ENCODE results near the gene ARMC9. TPM values are rescaled to one million over a fixed set of nuclear protein-coding genes. Genes with fewer than 3 reads are reported as not detected.

Gene ARMC9
- total RNA-seq, 1 experiment from 2014 or later: 16.4 TPM

DNA sequence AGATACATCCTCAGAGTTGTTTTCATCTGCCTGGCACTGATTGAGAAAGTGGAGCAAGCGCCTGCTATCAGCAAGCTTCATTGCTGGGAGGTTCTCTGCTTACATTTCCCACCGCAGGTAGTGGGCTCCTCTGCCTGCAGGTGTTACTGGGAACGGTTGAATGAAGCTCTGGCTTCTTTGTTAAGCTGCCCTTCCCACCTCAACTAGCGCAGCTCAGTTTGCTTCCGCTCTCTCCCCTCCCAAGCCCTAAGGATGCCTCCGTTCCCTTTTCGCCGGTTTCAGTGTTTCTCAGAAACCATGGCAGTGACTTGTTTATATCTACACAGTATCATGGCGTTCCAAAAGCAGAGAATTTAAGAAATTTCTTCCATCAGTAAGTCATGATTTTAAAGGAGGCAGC is 124.9 kb downstream of the ARMC9 start:
- Histone ChIP-seq H3K27me3 (ENCODE audit: insufficient read depth, low read length) (no peaks in the 10 kb centered on the region), H3K27ac (ENCODE audit: low read depth, low read length) (no peak overlapping the region), H3K9me2 (ENCODE audit: insufficient read depth) (no peaks in the 10 kb centered on the region), H3K36me3 (ENCODE audit: control insufficient read depth in 1 of 2, insufficient read depth in 2 of 2, low read length in 2 of 2) (no peaks in the 10 kb centered on the region), H4K20me1 (ENCODE audit: insufficient read depth) (no peaks in the 10 kb centered on the region), H3K9ac (ENCODE audit: low read length) (no peak overlapping the region), H3K9me3 (ENCODE audit: control insufficient read depth in 1 of 2, insufficient read depth in 1 of 2, low read depth in 1 of 2, low read length in 2 of 2) (no peaks in the 10 kb centered on the region), H3K4me1 (ENCODE audit: control insufficient read depth in 1 of 2, insufficient read depth in 2 of 2, low read length in 2 of 2) (no peaks in the 10 kb centered on the region), H3K79me2 (ENCODE audit: insufficient read depth, low read length) (no peaks in the 10 kb centered on the region), H2AFZ (ENCODE audit: low read depth, low read length, poor library complexity, severe bottlenecking) (no peak overlapping the region), H3K4me3 (replicated peaks in 1 of 2; ENCODE audit: low read depth in 1 of 2, low read length in 2 of 2) (no peak overlapping the region), H3K4me2 (ENCODE audit: low read length) (no peak overlapping the region)
- RAD21 ChIA-PET (ENCODE audit: low non-redundant PET in 1 of 2, low total read pairs in 2 of 2, uncharacterized antibody in 2 of 2, unreplicated experiment in 2 of 2): no interaction called here
- BruUV-seq (replicated peaks): no TSS peak
- intact Hi-C loops (cut with micrococcal nuclease): no loop called here
- ATAC-seq (no peak), DNase-seq (ENCODE audit: low read depth, low spot score) (no peak)
- TF ChIP-seq YY1 (IDR thresholded peaks at IDR 0.05; ENCODE audit: extremely low read depth, insufficient replicate concordance, low read depth, low read length): no peak
- TF ChIP-seq SP1 (IDR thresholded peaks at IDR 0.05; ENCODE audit: low read depth): no peak
- TF ChIP-seq, protein P1, sequence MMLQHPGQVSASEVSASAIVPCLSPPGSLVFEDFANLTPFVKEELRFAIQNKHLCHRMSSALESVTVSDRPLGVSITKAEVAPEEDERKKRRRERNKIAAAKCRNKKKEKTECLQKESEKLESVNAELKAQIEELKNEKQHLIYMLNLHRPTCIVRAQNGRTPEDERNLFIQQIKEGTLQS (IDR thresholded peaks at IDR 0.05): no peak
- POLR2A ChIA-PET: no interaction called here
- CTCF ChIA-PET: no interaction called here

DNA sequence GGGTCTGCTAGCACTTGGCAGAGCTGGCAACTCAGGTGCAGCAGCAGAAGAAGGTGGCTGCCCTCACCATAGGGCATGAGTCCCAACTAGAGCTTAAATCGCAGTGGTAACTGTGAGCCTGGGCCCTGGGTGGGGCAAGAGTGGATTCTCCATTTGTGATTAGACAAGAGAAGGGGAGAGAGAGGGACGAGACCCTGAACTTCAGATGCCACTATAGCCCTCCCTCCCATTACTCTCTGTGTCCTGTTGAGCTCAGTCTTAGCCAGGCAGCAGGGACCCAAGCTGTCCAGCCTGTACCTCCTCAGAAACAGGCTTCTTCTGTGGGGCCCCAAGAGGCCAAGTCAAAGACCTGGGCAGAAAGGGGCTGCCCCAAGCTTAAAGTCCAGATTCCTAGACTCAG is 127.4 kb downstream of the ARMC9 start:
- Histone ChIP-seq H3K9me3 (ENCODE audit: control insufficient read depth in 1 of 2, insufficient read depth in 1 of 2, low read depth in 1 of 2, low read length in 2 of 2) (no peaks in the 10 kb centered on the region), H3K4me2 (ENCODE audit: low read length) (no peak overlapping the region), H3K9ac (ENCODE audit: low read length) (no peak overlapping the region), H2AFZ (ENCODE audit: low read depth, low read length, poor library complexity, severe bottlenecking) (no peak overlapping the region), H3K4me3 (replicated peaks in 1 of 2; ENCODE audit: low read depth in 1 of 2, low read length in 2 of 2) (no peak overlapping the region), H3K27me3 (ENCODE audit: insufficient read depth, low read length) (no peaks in the 10 kb centered on the region), H3K4me1 (ENCODE audit: control insufficient read depth in 1 of 2, insufficient read depth in 2 of 2, low read length in 2 of 2) (no peaks in the 10 kb centered on the region), H3K9me2 (ENCODE audit: insufficient read depth) (no peaks in the 10 kb centered on the region), H3K36me3 (ENCODE audit: control insufficient read depth in 1 of 2, insufficient read depth in 2 of 2, low read length in 2 of 2) (no peaks in the 10 kb centered on the region), H3K27ac (ENCODE audit: low read depth, low read length) (no peak overlapping the region), H3K79me2 (ENCODE audit: insufficient read depth, low read length) (no peaks in the 10 kb centered on the region), H4K20me1 (ENCODE audit: insufficient read depth) (no peaks in the 10 kb centered on the region)
- TF ChIP-seq YY1 (IDR thresholded peaks at IDR 0.05; ENCODE audit: extremely low read depth, insufficient replicate concordance, low read depth, low read length): no peak
- TF ChIP-seq ZBTB33 (IDR thresholded peaks at IDR 0.05; ENCODE audit: extremely low read depth, insufficient replicate concordance, low read length): no peak
- TF ChIP-seq EZH2phosphoT487 (IDR thresholded peaks at IDR 0.05; ENCODE audit: borderline replicate concordance): no peak
- no peak for TF ChIP-seq REST (IDR thresholded peaks at IDR 0.05; ENCODE audit: low read depth)
- TF ChIP-seq ZNF274 (IDR thresholded peaks at IDR 0.05; ENCODE audit: low read depth, low read length): no peak
- no peak for TF ChIP-seq EGR1 (IDR thresholded peaks at IDR 0.05; ENCODE audit: low read depth)
- TF ChIP-seq, protein P1 (IDR thresholded peaks at IDR 0.05): no peak
- no peak for TF ChIP-seq JUND (IDR thresholded peaks at IDR 0.05)
- no peak for TF ChIP-seq FOSL1 (IDR thresholded peaks at IDR 0.05; ENCODE audit: low read depth)
- TF ChIP-seq MAX (IDR thresholded peaks at IDR 0.05): no peak
- TF ChIP-seq CBX3 (IDR thresholded peaks at IDR 0.05; ENCODE audit: low read depth): no peak
- no peak for TF ChIP-seq SP1 (IDR thresholded peaks at IDR 0.05; ENCODE audit: low read depth)
- POLR2A ChIA-PET: no interaction called here
- RAD21 ChIA-PET (ENCODE audit: low non-redundant PET in 1 of 2, low total read pairs in 2 of 2, uncharacterized antibody in 2 of 2, unreplicated experiment in 2 of 2): no interaction called here
- no peak for ATAC-seq
- intact Hi-C loops (cut with micrococcal nuclease): no loop called here
- no peak for DNase-seq (ENCODE audit: low read depth, low spot score)
- no TSS peak for BruUV-seq (replicated peaks)
- CTCF ChIA-PET: no interaction called here
